Measurements from ENCODE around the gene PDE10A. TPM values are rescaled to one million over a fixed set of nuclear protein-coding genes. Genes with fewer than 3 reads are reported as not detected.

Gene PDE10A
- polyA plus RNA-seq, 3 donors = not detected

- no peaks in the 10 kb centered on the region for H3K4me1 Mint-ChIP-seq
- Histone ChIP-seq H3K9me3 (replicated peaks in 1 of 2; ENCODE audit: control insufficient read depth in 1 of 2, insufficient read depth in 1 of 2, low read length in 2 of 2) (peaks cover 28 to 39% of the 10 kb centered on the region in 2 donors), H3K9ac (ENCODE audit: insufficient read depth, low read length, poor library complexity, severe bottlenecking) (no peak overlapping the region), H3K27me3 (ENCODE audit: control insufficient read depth in 2 of 2, insufficient read depth in 2 of 2, low read length in 2 of 2) (no peaks in the 10 kb centered on the region), H3K36me3 (replicated peaks in 1 of 2; ENCODE audit: control insufficient read depth in 1 of 2, insufficient read depth in 2 of 2, low read length in 2 of 2) (no peaks in the 10 kb centered on the region), H3K4me2 (replicated peaks; ENCODE audit: extremely low read depth, low read length, poor library complexity, severe bottlenecking) (no peak overlapping the region), H3K4me1 (ENCODE audit: control insufficient read depth in 1 of 2, insufficient read depth in 2 of 2, low read length in 2 of 2) (no peaks in the 10 kb centered on the region), H3K27ac (ENCODE audit: low read depth in 1 of 2, low read length in 2 of 2) (no peak overlapping the region), H3K4me3 (replicated peaks in 1 of 3; ENCODE audit: low read depth in 2 of 3, low read length in 3 of 3) (no peak overlapping the region), H4K20me1 (ENCODE audit: insufficient read depth, low read length) (no peaks in the 10 kb centered on the region), H3K79me2 (ENCODE audit: insufficient read depth, low read length) (no peaks in the 10 kb centered on the region), H2AFZ (ENCODE audit: insufficient read depth, low read depth, low read length, poor library complexity, severe bottlenecking) (no peak overlapping the region)
- no peak for DNase-seq
- intact Hi-C loops (cut with micrococcal nuclease) = no loop called here
- H3K27me3 Mint-ChIP-seq (ENCODE audit: low read depth in 3 of 3) = peaks cover 0 to 2% (median 1%) of the 10 kb centered on the region in 3 donors
- TF ChIP-seq, protein P1, sequence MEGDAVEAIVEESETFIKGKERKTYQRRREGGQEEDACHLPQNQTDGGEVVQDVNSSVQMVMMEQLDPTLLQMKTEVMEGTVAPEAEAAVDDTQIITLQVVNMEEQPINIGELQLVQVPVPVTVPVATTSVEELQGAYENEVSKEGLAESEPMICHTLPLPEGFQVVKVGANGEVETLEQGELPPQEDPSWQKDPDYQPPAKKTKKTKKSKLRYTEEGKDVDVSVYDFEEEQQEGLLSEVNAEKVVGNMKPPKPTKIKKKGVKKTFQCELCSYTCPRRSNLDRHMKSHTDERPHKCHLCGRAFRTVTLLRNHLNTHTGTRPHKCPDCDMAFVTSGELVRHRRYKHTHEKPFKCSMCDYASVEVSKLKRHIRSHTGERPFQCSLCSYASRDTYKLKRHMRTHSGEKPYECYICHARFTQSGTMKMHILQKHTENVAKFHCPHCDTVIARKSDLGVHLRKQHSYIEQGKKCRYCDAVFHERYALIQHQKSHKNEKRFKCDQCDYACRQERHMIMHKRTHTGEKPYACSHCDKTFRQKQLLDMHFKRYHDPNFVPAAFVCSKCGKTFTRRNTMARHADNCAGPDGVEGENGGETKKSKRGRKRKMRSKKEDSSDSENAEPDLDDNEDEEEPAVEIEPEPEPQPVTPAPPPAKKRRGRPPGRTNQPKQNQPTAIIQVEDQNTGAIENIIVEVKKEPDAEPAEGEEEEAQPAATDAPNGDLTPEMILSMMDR (IDR thresholded peaks at IDR 0.05) = no peak
- H3K4me3 Mint-ChIP-seq = no peak overlapping the region
- H3K9me3 Mint-ChIP-seq = peaks cover 2 to 29% (median 9%) of the 10 kb centered on the region in 7 donors
- WGBS (ENCODE audit: insufficient coverage) = 98% methylated on average over 7 of the region's 14 CpGs
- H3K27ac Mint-ChIP-seq = no peak overlapping the region
- no peaks in the 10 kb centered on the region for H3K36me3 Mint-ChIP-seq
Measured at GRCh38 chr6:165317723-165318122, 345.3 kb downstream of the PDE10A start.

DNA sequence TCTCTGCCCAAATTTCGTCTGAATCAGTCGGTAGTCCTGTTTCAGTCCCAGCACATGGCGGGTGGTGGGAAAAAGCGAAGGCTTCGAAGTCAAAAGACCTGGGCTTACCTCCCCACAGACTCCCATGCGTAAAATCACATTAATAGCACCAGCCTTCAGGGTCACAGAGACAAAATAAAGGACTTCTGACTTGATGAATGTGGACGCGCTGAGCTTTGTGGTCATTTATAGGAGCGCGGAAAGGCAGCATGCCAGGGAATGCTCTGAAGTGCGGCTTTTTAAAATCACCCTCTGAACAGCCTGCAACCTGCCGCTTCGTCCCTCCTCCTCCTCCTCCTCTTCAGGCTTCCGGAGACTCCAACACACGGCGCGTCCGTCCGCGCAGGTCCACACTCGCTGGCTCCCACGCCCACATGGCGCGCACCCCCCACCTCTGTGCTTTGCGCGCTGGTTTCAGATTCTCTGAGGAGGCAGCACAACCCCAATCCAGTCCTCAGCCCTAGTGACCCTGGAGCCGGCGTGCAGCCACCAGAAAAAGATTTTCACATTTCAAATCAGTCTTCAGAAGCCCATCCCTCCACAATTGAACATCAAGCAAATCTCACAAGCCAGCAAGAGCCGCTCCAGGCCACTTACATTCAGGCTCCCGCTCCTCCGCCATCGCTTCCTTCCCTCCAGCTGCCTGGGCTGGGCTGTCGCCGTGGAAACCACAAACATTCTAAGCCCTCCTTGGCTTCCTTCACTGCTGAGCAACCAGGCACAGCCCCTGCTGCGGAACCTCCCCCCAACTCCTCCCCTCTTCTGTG lies 353.9 kb downstream of the PDE10A start, which contains the start of gene C6orf118:
C6orf118 (minus strand) TSS at position 680 of the 806 bp plus-strand sequence; CDS start at position 661, 19 bp downstream.
- Histone ChIP-seq H3K27ac (ENCODE audit: low read depth in 1 of 2, low read length in 2 of 2) (no peak within 1 kb of the TSS), H3K4me1 (ENCODE audit: control insufficient read depth in 1 of 2, insufficient read depth in 2 of 2, low read length in 2 of 2) (no peaks in the 10 kb centered on the region), H3K9me3 (replicated peaks in 1 of 2; ENCODE audit: control insufficient read depth in 1 of 2, insufficient read depth in 1 of 2, low read length in 2 of 2) (no peaks in the 10 kb centered on the region), H4K20me1 (ENCODE audit: insufficient read depth, low read length) (no peaks in the 10 kb centered on the region), H3K36me3 (replicated peaks in 1 of 2; ENCODE audit: control insufficient read depth in 1 of 2, insufficient read depth in 2 of 2, low read length in 2 of 2) (no peaks in the 10 kb centered on the region), H3K79me2 (ENCODE audit: insufficient read depth, low read length) (no peaks in the 10 kb centered on the region), H3K27me3 (ENCODE audit: control insufficient read depth in 2 of 2, insufficient read depth in 2 of 2, low read length in 2 of 2) (no peaks in the 10 kb centered on the region), H2AFZ (ENCODE audit: insufficient read depth, low read depth, low read length, poor library complexity, severe bottlenecking) (no peak within 1 kb of the TSS), H3K4me2 (replicated peaks; ENCODE audit: extremely low read depth, low read length, poor library complexity, severe bottlenecking) (no peak within 1 kb of the TSS), H3K9ac (ENCODE audit: insufficient read depth, low read length, poor library complexity, severe bottlenecking) (no peak within 1 kb of the TSS), H3K4me3 (replicated peaks in 1 of 3; ENCODE audit: low read depth in 2 of 3, low read length in 3 of 3) (no peak within 1 kb of the TSS)
- Mint-ChIP-seq H3K36me3 (no peaks in the 10 kb centered on the region), H3K27ac (no peak within 1 kb of the TSS), H3K4me3 (peak within 1 kb of the TSS in 1 of 2 donors; percentile 64), H3K4me1 (no peaks in the 10 kb centered on the region), H3K27me3 (ENCODE audit: low read depth in 3 of 3) (peaks cover 9 to 13% (median 10%) of the 10 kb centered on the region in 3 donors), H3K9me3 (peaks cover 0 to 11% (median 1%) of the 10 kb centered on the region in 7 donors)
- 7% methylated on average over 28 of the region's 35 CpGs for WGBS (ENCODE audit: insufficient coverage)
- intact Hi-C loops (cut with micrococcal nuclease) = no loop called here
- no peak for DNase-seq
- TF ChIP-seq, protein P1 (IDR thresholded peaks at IDR 0.05) = no peak

All from CD14-positive monocyte (primary cell).